NCI-H774 (cell line): ENCODE measurements around the gene DSCAM.
A peak's percentile ranks its signal among the peaks of the same experiment; 100 is the strongest.
"Not testable (repeated sequence)": the region's sequence is repeated elsewhere in the genome, so short reads cannot be mapped to it uniquely, and the experiment has no call there.

ENCODE experiments used
- DNase-seq: peaks from one replicate; lab custom pipeline; 2025; lab: John Stamatoyannopoulos, UW

Gene DSCAM

GRCh38 chr21:40457741-40458140, 389.2 kb downstream of the DSCAM start:
- no peak for DNase-seq

- no peak for DNase-seq
Observed at GRCh38 chr21:40454057-40454456, 392.9 kb downstream of the DSCAM start.

GRCh38 chr21:40453183-40453582, 393.8 kb downstream of the DSCAM start:
- DNase-seq: no peak

GRCh38 chr21:40452548-40452947, 394.4 kb downstream of the DSCAM start:
- DNase-seq: no peak

GRCh38 chr21:40447016-40447415, 399.9 kb downstream of the DSCAM start:
- no peak for DNase-seq

- DNase-seq: no peak
Observed at GRCh38 chr21:40445349-40445921, 401.5 kb downstream of the DSCAM start.

- DNase-seq: not testable (repeated sequence)
Observed at GRCh38 chr21:40439581-40439980, 407.4 kb downstream of the DSCAM start.

GRCh38 chr21:40438616-40439015, 408.3 kb downstream of the DSCAM start:
- no peak for DNase-seq

- DNase-seq: no peak
Observed at GRCh38 chr21:40436261-40436660, 410.7 kb downstream of the DSCAM start.

- DNase-seq: peak; percentile 10
Observed at GRCh38 chr21:40433538-40433937, 413.4 kb downstream of the DSCAM start.

GRCh38 chr21:40425981-40426380, 421.0 kb downstream of the DSCAM start:
- no peak for DNase-seq

- DNase-seq: no peak
Observed at GRCh38 chr21:40422896-40423635, 423.9 kb downstream of the DSCAM start.

GRCh38 chr21:40421121-40421520, 425.8 kb downstream of the DSCAM start:
- DNase-seq: no peak

- DNase-seq: no peak
Observed at GRCh38 chr21:40416572-40416971, 430.4 kb downstream of the DSCAM start.

GRCh38 chr21:40408561-40408960, 438.4 kb downstream of the DSCAM start:
- no peak for DNase-seq

- DNase-seq: peak; percentile 76
Observed at GRCh38 chr21:40404396-40404800, 442.6 kb downstream of the DSCAM start.

- DNase-seq: no peak
Observed at GRCh38 chr21:40402884-40403582, 443.9 kb downstream of the DSCAM start.

GRCh38 chr21:40395732-40396131, 451.2 kb downstream of the DSCAM start:
- DNase-seq: no peak

- no peak for DNase-seq
Observed at GRCh38 chr21:40393066-40393465, 453.9 kb downstream of the DSCAM start.

GRCh38 chr21:40388046-40388445, 458.9 kb downstream of the DSCAM start:
- DNase-seq: no peak

GRCh38 chr21:40386981-40387747, 459.8 kb downstream of the DSCAM start:
- no peak for DNase-seq

GRCh38 chr21:40386294-40386911, 460.6 kb downstream of the DSCAM start:
- peak; percentile 74 for DNase-seq
